ENCODE measurements around the gene RAB33B.

RAB33B gene

DNA sequence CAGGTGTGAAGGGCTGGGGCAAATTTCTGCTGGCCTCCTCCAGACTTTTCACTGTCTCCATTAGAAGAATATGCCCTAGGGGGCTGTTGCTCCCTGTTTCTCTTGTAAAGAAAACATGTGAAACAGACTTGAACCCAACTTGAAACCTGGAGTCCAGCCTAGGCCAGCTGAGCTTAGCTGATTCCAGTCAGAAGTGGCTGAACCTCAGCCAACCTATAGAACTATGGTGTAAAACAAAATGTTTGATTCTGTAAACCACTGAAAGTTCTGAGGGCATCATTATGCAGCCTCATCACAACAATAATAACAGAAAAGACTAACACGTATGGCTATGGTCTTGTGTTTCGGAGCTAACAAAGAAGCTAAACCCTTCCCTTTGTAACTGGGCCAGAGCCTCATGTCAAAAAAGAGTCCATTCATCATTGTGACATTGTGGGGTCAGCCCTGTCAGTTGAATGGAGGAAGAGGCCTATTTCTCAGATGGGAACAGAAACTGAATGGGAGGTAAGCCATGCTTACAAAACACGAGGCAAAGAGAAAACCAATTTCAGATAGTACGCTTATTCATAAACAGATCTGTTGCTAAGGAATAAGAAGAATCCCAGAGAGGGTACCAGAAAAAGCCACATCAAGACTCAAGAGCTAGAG lies 68.0 kb downstream of the RAB33B start:
- no peak overlapping the region for H3K4me3 ChIP-seq (ENCODE audit: low read length)
- no peak for TF ChIP-seq CTCF (conservative IDR thresholded peaks at IDR 0.05; ENCODE audit: low read depth, low read length)
- no peak for DNase-seq (ENCODE audit: low read depth)

GRCh38 chr4:139522457-139522856 lies 68.5 kb downstream of the RAB33B start:
- no peak for DNase-seq (ENCODE audit: low read depth)
- H3K4me3 ChIP-seq (ENCODE audit: low read length) = no peak overlapping the region
- TF ChIP-seq CTCF (conservative IDR thresholded peaks at IDR 0.05; ENCODE audit: low read depth, low read length) = no peak

DNA sequence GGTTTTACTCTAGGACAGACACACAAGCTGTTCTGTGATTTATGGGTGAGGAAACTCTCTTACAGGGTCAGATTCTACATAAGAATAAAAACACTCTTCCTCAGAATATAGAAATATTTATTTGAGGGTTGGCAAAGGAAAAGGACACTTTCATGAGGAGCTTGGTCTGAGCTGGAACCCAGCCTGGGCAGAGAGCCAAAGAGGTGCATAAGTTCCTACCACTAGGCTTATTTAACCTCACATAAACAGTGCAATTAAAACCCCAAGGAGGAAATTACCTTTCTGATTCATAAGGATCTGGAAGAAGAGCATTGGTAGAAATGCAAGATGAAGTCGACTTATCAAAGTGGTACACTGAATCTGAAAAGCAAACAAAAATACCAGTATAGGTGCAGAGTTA lies 69.2 kb downstream of the RAB33B start:
- H3K4me3 ChIP-seq (ENCODE audit: low read length) = no peak overlapping the region
- DNase-seq (ENCODE audit: low read depth) = no peak
- TF ChIP-seq CTCF (conservative IDR thresholded peaks at IDR 0.05; ENCODE audit: low read depth, low read length) = no peak

DNA sequence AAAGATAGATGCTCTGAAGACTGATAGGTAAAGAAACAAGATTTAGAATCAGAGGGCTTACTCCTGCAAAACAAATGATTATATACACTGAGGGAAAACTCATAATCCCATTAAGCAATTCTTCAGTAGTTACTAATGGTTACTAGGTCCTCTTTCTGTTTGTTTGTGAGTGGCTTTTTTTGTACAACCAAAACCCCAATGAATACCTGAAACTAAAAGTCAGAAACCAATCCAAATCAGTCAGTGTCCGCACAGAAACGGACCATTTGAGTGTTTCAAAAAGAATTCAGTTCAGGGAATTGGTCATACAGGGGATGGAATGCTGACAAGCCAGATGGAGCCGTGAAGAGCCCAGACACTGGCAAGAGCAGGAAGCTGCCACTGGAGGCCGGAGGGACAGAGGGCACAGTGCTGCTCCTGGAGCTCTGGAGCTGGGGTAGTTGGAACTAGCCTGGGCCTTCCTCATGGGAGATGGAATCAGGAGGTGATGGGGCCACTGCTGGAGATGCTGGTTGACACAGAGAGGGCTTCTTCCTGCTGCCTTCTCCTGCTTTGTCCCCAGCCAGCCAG lies 70.2 kb downstream of the RAB33B start:
- H3K4me3 ChIP-seq (ENCODE audit: low read length) = no peak overlapping the region
- TF ChIP-seq CTCF (conservative IDR thresholded peaks at IDR 0.05; ENCODE audit: low read depth, low read length) = no peak
- DNase-seq (ENCODE audit: low read depth) = no peak

DNA sequence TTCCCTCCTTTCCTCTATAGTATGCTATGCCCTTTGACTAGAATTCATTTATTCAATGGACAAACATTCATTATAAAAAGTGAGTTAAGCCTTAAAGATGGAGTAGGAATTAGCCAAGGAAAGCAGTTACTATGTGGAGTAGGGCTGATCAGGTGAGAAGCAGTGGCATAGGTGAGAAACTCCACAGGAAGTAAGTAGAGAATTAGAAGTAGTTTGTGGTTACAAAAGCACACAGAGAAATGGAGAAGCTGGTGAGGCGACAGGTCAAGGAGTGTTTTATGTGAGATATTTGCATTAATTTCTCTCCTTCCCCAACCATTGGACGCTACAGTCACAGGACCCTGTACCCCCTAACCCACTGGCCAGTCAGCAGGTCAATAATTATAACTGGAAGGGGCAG lies 71.5 kb downstream of the RAB33B start:
- no peak for DNase-seq (ENCODE audit: low read depth)
- no peak overlapping the region for H3K4me3 ChIP-seq (ENCODE audit: low read length)
- TF ChIP-seq CTCF (conservative IDR thresholded peaks at IDR 0.05; ENCODE audit: low read depth, low read length) = no peak
